ENCODE measurements around the gene ADAMTS14.

DNA sequence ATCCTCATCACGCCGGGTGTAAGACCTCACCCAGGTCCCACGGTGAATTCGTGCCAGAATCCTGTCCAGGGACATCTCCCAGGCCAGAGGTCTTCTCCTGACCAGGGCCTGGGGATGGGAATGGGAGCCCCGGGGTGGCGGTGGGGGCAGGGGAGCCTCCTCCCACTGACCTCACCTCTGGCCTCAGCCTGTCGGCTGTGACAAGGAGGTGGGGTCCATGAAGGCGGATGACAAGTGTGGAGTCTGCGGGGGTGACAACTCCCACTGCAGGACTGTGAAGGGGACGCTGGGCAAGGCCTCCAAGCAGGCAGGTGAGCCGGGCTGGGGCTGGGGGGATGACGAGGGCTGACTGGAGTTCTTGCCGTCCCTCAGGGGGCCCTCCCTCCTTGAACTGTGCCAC is 71.6 kb downstream of the ADAMTS14 start:
- TF ChIP-seq RAD21 (IDR thresholded peaks at IDR 0.05; ENCODE audit: low read depth) (no peak), MAX (IDR thresholded peaks at IDR 0.05) (no peak)

Measured in Ishikawa (cell line).